ENCODE data around the gene OR8D1.

Gene OR8D1

GRCh38 chr11:124313849-124314248, at the start of gene OR8D1:
OR8D1 (minus strand) TSS chr11:124313949; CDS start chr11:124310766, 3,183 bp downstream.
- Histone ChIP-seq H3K27ac (no peak within 1 kb of the TSS), H3K4me3 (no peak within 1 kb of the TSS)

DNA sequence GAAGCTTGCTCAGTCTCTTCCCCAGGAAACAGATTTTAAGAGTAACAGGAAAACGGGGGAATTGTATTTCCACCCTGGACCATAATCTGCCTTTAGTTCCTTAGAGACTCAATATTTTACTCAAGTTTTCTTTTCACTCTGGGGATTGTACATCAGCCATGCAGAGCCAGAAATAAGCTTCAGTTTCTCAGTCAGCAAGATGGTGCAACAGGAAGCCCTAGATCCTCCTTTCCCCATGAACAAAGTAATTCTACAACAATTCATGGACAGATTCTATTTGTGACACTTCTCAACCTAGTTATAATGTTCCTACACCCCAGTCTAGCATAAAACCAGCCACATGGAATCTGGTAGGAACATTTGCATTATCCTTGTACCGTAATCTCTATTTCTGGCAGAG, 45.8 kb upstream of the OR8D1 start:
- no peak overlapping the region for H3K27ac ChIP-seq
- no peak overlapping the region for H3K4me3 ChIP-seq

DNA sequence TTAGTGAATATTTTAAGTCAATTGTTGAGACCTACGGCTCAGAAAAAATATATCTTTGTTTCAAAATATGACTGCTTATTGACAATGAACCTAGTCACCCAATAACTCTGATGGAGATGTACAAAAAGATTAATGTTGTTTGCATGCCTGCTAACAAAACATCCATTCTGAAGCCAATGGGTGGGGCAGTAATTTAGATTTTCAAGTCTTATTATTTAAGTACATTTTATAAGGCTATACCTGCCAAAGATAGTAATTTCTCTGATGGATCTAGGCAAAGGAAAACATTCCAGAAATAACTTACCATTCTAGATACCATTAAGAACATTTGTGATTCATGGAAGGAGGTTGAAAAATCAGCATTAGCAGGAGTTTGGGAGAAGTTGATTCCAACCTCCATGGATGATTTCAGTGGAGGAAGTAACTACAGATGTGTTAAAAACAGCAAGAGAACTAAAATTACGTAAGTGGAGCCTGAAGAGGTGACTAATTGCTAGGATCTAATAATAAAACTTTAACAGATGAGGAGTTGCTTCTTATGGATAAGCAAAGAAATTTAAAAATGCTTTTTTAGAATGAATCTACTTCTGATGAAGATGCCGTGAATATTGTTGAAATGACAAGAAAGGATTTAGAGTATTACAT, 32.7 kb upstream of the OR8D1 start:
- H3K4me3 ChIP-seq: no peak overlapping the region
- no peak overlapping the region for H3K27ac ChIP-seq

- Histone ChIP-seq H3K27ac (no peak overlapping the region), H3K4me3 (no peak overlapping the region)
Measured at GRCh38 chr11:124344346-124344745, 30.6 kb upstream of the OR8D1 start.

- no peak overlapping the region for H3K4me3 ChIP-seq
- no peak overlapping the region for H3K27ac ChIP-seq
Measured at GRCh38 chr11:124340142-124340447, 26.3 kb upstream of the OR8D1 start.

DNA sequence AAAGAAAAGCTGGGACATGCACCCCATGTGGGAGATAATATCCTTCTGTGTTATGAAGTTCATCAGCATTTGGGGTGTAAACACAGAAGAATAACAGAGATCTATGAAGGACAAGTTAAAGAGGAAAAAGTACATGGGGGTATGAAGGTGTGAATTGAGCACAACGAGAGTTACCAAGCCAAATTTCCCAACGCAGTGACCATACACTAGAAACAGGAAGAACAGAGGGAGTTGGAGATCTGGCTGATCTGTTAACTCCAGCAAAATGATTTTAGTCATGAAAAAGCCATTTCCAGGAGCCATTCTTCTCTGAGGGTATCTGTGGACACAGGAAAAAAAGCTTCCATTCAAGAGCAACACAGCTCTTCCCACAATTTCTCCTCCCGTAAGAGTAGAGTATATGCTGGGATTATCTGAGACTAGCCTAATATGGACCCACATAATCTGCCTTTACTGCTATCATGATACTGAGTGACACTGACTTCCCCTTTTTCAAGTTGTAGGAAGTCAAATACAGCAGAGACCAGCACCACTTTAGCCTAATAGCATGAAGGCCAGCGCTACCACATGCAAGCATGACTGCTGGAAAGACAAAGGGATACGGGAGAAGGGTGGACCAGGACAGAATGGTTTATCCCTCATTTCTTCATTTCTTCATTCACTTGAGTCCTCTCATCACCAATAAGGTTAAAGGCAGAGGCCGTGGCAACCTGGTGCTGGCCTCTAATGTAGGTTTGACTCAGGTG, 25.8 kb upstream of the OR8D1 start:
- Histone ChIP-seq H3K4me3 (no peak overlapping the region), H3K27ac (no peak overlapping the region)

GRCh38 chr11:124331873-124332272, 18.1 kb upstream of the OR8D1 start:
- Histone ChIP-seq H3K27ac (no peak overlapping the region), H3K4me3 (no peak overlapping the region)

- H3K4me3 ChIP-seq: no peak overlapping the region
- H3K27ac ChIP-seq: no peak overlapping the region
Measured at GRCh38 chr11:124329787-124330478, 16.2 kb upstream of the OR8D1 start.

- no peak overlapping the region for H3K4me3 ChIP-seq
- H3K27ac ChIP-seq: no peak overlapping the region
Measured at GRCh38 chr11:124327775-124328174, 14.0 kb upstream of the OR8D1 start.

- H3K4me3 ChIP-seq: no peak overlapping the region
- H3K27ac ChIP-seq: no peak overlapping the region
Measured at GRCh38 chr11:124322356-124322755, 8.6 kb upstream of the OR8D1 start.

- no peak within 1 kb of the TSS for H3K4me3 ChIP-seq
- H3K27ac ChIP-seq: no peak within 1 kb of the TSS
Measured at GRCh38 chr11:124320097-124320496, 6.3 kb upstream of the OR8D1 start, which contains the start of gene OR8D2. OR8D2 (minus strand) TSS chr11:124320197; CDS start chr11:124320197, 0 bp downstream.

DNA sequence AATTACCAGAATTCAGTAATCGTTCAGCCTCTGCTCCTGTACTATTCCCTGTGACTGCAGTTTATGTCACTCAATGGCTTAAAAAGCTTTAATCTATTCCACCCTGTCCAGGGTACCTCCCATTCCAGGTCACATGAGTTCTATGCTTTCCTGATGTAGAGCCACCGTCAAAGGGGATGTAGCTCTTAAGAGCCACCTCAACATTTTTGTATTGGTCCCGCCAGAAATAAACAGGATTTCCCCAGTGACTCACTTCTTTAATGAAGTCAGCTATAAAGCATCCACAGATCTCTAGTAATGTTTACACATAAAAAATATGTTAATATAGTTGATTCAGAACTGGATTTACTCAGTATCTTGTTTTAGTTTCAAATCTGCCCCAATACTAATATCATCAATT, 1.3 kb upstream of the OR8D1 start:
- H3K27ac ChIP-seq: no peak overlapping the region

DNA sequence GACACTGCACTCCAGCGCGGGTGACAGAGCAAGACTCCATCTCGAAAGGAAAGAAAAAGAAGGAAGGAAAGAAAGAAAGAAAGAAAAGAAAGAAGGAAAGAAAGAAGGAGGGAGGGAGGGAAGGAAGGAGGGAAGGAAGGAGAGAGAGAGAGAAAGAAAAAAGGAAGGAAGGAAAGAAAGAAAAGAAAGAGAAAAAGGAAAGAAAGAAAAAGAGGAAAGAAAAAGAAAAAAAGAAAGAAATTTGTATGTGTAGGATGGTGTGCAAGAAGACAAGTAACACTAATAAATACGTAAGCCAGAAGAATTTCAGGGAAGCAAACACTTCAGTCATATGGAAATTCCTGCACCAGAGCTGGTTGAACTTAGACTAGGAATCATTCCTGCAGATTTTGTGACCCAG, 618 bp downstream of the OR8D1 start:
- Histone ChIP-seq H3K27ac (no peak overlapping the region), H3K4me3 (no peak overlapping the region)

More for the DNA sequence above, 1.3 kb upstream of the OR8D1 start:
- H3K4me3 ChIP-seq: no peak overlapping the region

DNA sequence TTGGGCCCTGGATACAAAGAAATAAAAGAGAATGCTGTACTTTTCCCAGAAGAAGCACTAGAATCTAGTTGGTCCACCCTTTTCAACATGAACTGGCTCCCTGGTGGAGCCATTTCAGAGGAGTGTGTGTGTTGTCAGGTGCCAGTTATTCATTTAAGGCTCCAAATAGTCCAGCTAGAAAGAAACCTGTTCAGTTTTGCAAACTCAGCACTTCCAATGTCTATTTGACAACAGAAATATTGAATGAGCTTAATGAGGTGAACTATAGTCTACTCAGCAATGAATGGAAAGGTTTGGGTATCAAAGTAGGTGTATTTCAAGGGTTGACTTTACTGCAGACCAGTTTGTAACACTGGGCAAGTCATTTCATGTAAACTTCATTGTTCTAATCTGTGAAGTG, 2.1 kb downstream of the OR8D1 start:
- Histone ChIP-seq H3K27ac (no peak overlapping the region), H3K4me3 (no peak overlapping the region)

DNA sequence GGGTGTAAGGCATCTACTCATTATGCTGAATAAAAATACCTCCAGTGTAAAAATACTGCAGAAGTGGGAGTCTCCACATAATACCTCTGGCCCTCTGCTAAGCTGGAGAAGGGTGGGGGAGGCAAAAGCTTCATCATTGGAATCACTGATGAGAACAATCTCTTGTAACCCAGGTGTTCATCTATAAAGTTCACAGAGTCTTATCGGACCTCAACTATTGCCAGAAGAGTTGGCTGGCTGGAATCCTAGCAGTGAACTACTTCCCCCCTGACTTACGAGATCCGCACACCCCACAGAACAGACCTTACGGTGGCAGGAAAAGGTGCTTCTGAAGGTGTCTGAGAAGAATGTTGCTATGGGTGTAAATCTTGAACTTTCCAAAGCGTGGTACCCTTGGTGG, 2.5 kb downstream of the OR8D1 start:
- Histone ChIP-seq H3K27ac (no peak overlapping the region), H3K4me3 (no peak overlapping the region)

GRCh38 chr11:124310721-124311120, 3.0 kb downstream of the OR8D1 start:
- no peak overlapping the region for H3K27ac ChIP-seq
- no peak overlapping the region for H3K4me3 ChIP-seq

- H3K4me3 ChIP-seq: no peak overlapping the region
- H3K27ac ChIP-seq: no peak overlapping the region
Measured at GRCh38 chr11:124307093-124307492, 6.7 kb downstream of the OR8D1 start.

DNA sequence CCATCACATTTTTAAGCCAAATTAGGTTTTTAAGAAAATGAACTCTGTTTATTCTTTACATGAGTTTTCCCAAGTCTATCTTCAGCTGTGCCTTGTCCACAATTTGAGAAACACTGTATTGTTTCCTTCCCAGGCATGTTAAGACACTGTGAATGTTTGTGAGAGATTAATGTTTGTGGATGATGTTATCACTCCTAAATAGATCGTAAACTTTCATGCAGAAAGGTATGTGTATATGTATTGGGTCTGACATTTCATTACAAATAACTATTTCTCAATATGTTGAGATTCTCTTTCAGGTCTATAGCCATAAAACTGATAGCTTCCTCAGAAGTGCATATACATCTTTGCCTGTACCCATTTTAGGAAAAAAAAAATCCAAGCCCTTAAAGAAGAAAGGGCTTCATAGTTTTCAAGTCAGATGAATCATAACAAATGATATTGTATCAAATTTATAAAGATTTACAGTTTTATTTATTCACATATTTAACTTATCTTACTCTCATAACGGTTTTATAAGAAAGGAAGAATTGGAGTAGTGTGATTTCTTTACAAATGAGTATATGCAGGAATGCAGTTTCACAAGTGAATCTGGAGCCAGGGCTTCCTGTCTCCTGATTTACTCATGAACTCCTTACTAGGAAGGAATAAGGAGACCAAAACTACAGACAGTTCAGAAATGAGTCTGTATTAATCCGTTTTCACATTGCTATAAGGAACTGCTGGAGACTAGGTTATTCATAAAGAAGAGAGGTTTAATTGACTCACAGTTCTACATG, 11.2 kb downstream of the OR8D1 start:
- Histone ChIP-seq H3K27ac (no peak overlapping the region), H3K4me3 (no peak overlapping the region)

DNA sequence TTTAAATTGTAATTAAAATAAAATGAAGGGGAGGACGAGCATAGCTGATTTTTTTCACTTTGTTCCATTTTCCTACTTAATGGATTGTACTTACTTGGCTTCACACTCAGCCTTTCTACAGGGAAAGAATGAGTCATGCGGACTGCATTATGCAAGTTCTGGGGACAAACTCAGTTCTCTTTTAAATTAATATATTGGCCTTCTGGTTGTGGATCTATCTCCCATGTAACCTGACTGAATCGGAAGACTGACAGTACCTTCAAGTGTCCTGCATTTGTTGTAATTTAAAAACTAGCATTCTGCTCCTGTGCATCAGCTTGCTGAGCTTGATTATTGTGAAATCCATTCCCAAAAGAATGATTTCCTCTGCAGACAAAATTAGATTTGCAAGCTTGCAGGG, 12.2 kb downstream of the OR8D1 start:
- no peak overlapping the region for H3K27ac ChIP-seq

GRCh38 chr11:124297921-124298320, 15.8 kb downstream of the OR8D1 start:
- no peak overlapping the region for H3K4me3 ChIP-seq

More for the DNA sequence above, 12.2 kb downstream of the OR8D1 start:
- no peak overlapping the region for H3K4me3 ChIP-seq

More at GRCh38 chr11:124297921-124298320, 15.8 kb downstream of the OR8D1 start:
- no peak overlapping the region for H3K27ac ChIP-seq
